ENCODE measurements around the gene TRIP10. TPM values are rescaled to one million over a fixed set of nuclear protein-coding genes. Genes with fewer than 3 reads are reported as not detected.

TRIP10 gene
- total RNA-seq, 1 donor from 2014 or later: 65.8 TPM

- Histone ChIP-seq H3K9me3 (no peaks in the 10 kb centered on the region), H3K27ac (no peak overlapping the region), H3K36me3 (peaks cover 87% of the 10 kb centered on the region), H3K4me1 (no peaks in the 10 kb centered on the region), H3K4me3 (no peak overlapping the region), H3K27me3 (ENCODE audit: low read depth) (no peaks in the 10 kb centered on the region)
- DNase-seq (no peak), ATAC-seq (peak; percentile 8 to 32)
- intact Hi-C loops (cut with DNase I): no loop called here
- TF ChIP-seq CTCF (IDR thresholded peaks at IDR 0.05): no peak
Measured at GRCh38 chr19:6693681-6694080, 45.8 kb upstream of the TRIP10 start.

GRCh38 chr19:6694147-6694815 is 45.2 kb upstream of the TRIP10 start:
- ATAC-seq: peak; percentile 31 to 36
- Histone ChIP-seq H3K27me3 (ENCODE audit: low read depth) (no peaks in the 10 kb centered on the region), H3K4me1 (no peaks in the 10 kb centered on the region), H3K27ac (no peak overlapping the region), H3K36me3 (peaks cover 88% of the 10 kb centered on the region), H3K9me3 (no peaks in the 10 kb centered on the region), H3K4me3 (no peak overlapping the region)
- TF ChIP-seq CTCF (IDR thresholded peaks at IDR 0.05): no peak
- intact Hi-C loops (cut with DNase I): no loop called here
- DNase-seq: no peak

- no peak for TF ChIP-seq CTCF (IDR thresholded peaks at IDR 0.05)
- Histone ChIP-seq H3K4me3 (no peak overlapping the region), H3K36me3 (peaks cover 78% of the 10 kb centered on the region), H3K4me1 (no peaks in the 10 kb centered on the region), H3K9me3 (no peaks in the 10 kb centered on the region), H3K27ac (no peak overlapping the region), H3K27me3 (ENCODE audit: low read depth) (no peaks in the 10 kb centered on the region)
- intact Hi-C loops (cut with DNase I): no loop called here
- DNase-seq (no peak), ATAC-seq (peak in 1 of 2 donors; percentile 23)
Measured at GRCh38 chr19:6696239-6696820, 43.1 kb upstream of the TRIP10 start.

- Histone ChIP-seq H3K27ac (no peak overlapping the region), H3K4me3 (no peak overlapping the region), H3K27me3 (ENCODE audit: low read depth) (no peaks in the 10 kb centered on the region), H3K9me3 (no peaks in the 10 kb centered on the region), H3K4me1 (no peaks in the 10 kb centered on the region), H3K36me3 (peaks cover 82% of the 10 kb centered on the region)
- intact Hi-C loops (cut with DNase I): no loop called here
- ATAC-seq: no peak
- no peak for TF ChIP-seq CTCF (IDR thresholded peaks at IDR 0.05)
- DNase-seq: no peak
Measured at GRCh38 chr19:6697291-6697690, 42.2 kb upstream of the TRIP10 start.

- Histone ChIP-seq H3K27me3 (ENCODE audit: low read depth) (no peaks in the 10 kb centered on the region), H3K4me1 (no peaks in the 10 kb centered on the region), H3K27ac (no peak overlapping the region), H3K36me3 (peaks cover 79% of the 10 kb centered on the region), H3K9me3 (no peaks in the 10 kb centered on the region), H3K4me3 (no peak overlapping the region)
- ATAC-seq (no peak), DNase-seq (no peak)
- no peak for TF ChIP-seq CTCF (IDR thresholded peaks at IDR 0.05)
- intact Hi-C loops (cut with DNase I): no loop called here
Measured at GRCh38 chr19:6699935-6700334, 39.5 kb upstream of the TRIP10 start.

Data from lower lobe of right lung (tissue), 2 donors.